HG03575 (cell line): ENCODE measurements around the gene HCLS1.

ENCODE experiments used
- ATAC-seq: cut with Tn5 transposase; IDR thresholded peaks from one replicate; pipeline ENCODE4 v1.9.1; 2021; ENCODE audit not compliant: unreplicated experiment, insufficient number of reproducible peaks, low FRiP score; ENCODE audit errors: extremely low read depth

HCLS1 gene

GRCh38 chr3:121661376-121661775 is 673 bp upstream of the HCLS1 start:
- ATAC-seq = no peak

- no peak for ATAC-seq
Observed at GRCh38 chr3:121659586-121659985, 1.1 kb downstream of the HCLS1 start.

GRCh38 chr3:121658716-121659435 is 1.8 kb downstream of the HCLS1 start:
- no peak for ATAC-seq

GRCh38 chr3:121654493-121655385 is 6.0 kb downstream of the HCLS1 start:
- ATAC-seq = no peak

- no peak for ATAC-seq
Observed at GRCh38 chr3:121651684-121652083, 9.0 kb downstream of the HCLS1 start.

- no peak for ATAC-seq
Observed at GRCh38 chr3:121649645-121650044, 11.1 kb downstream of the HCLS1 start.

- ATAC-seq = no peak
Observed at GRCh38 chr3:121648219-121648958, 12.3 kb downstream of the HCLS1 start.

GRCh38 chr3:121645054-121645453 is 15.6 kb downstream of the HCLS1 start:
- ATAC-seq = no peak

GRCh38 chr3:121642601-121643314 is 17.9 kb downstream of the HCLS1 start:
- ATAC-seq = no peak

- ATAC-seq = no peak
Observed at GRCh38 chr3:121641127-121641526, 19.6 kb downstream of the HCLS1 start.

GRCh38 chr3:121637922-121638321 is 22.8 kb downstream of the HCLS1 start:
- ATAC-seq = no peak

GRCh38 chr3:121630355-121630754 is 30.3 kb downstream of the HCLS1 start:
- ATAC-seq = no peak

- no peak for ATAC-seq
Observed at GRCh38 chr3:121629601-121630000, 31.1 kb downstream of the HCLS1 start.

GRCh38 chr3:121627622-121628021 is 33.1 kb downstream of the HCLS1 start:
- ATAC-seq = no peak

GRCh38 chr3:121627211-121627610 is 33.5 kb downstream of the HCLS1 start:
- ATAC-seq = no peak

- no peak for ATAC-seq
Observed at GRCh38 chr3:121626495-121626894, 34.2 kb downstream of the HCLS1 start.

GRCh38 chr3:121624147-121624899 is 36.4 kb downstream of the HCLS1 start:
- ATAC-seq = no peak

GRCh38 chr3:121621491-121621890 is 39.2 kb downstream of the HCLS1 start:
- no peak for ATAC-seq
